NCI-H2029 (cell line): ENCODE data around the gene NELL2.

Experiments
- DNase-seq: peaks from one replicate; lab custom pipeline; 2025; lab: John Stamatoyannopoulos, UW

The NELL2 gene

GRCh38 chr12:44616402-44616801 is 259.7 kb downstream of the NELL2 start:
- no peak for DNase-seq

GRCh38 chr12:44611538-44611937 is 264.6 kb downstream of the NELL2 start:
- no peak for DNase-seq

- DNase-seq = no peak
Measured at GRCh38 chr12:44603701-44604100, 272.4 kb downstream of the NELL2 start.

- no peak for DNase-seq
Measured at GRCh38 chr12:44592626-44593025, 283.5 kb downstream of the NELL2 start.

- DNase-seq = no peak
Measured at GRCh38 chr12:44589697-44590096, 286.4 kb downstream of the NELL2 start.

- no peak for DNase-seq
Measured at GRCh38 chr12:44588651-44589050, 287.5 kb downstream of the NELL2 start.

- no peak for DNase-seq
Measured at GRCh38 chr12:44584625-44585024, 291.5 kb downstream of the NELL2 start.

- DNase-seq = no peak
Measured at GRCh38 chr12:44582521-44582920, 293.6 kb downstream of the NELL2 start.

GRCh38 chr12:44581642-44582242 is 294.4 kb downstream of the NELL2 start:
- no peak for DNase-seq

- DNase-seq = no peak
Measured at GRCh38 chr12:44574586-44574985, 301.5 kb downstream of the NELL2 start.

- DNase-seq = no peak
Measured at GRCh38 chr12:44573723-44574122, 302.4 kb downstream of the NELL2 start.

GRCh38 chr12:44571006-44571550 is 305.0 kb downstream of the NELL2 start:
- no peak for DNase-seq

- DNase-seq = no peak
Measured at GRCh38 chr12:44570036-44570583, 306.0 kb downstream of the NELL2 start.

GRCh38 chr12:44565163-44565562 is 311.0 kb downstream of the NELL2 start:
- DNase-seq = no peak

- DNase-seq = no peak
Measured at GRCh38 chr12:44563486-44563885, 312.6 kb downstream of the NELL2 start.

GRCh38 chr12:44558340-44559100 is 317.6 kb downstream of the NELL2 start:
- DNase-seq = no peak

GRCh38 chr12:44555454-44555853 is 320.7 kb downstream of the NELL2 start:
- DNase-seq = no peak

GRCh38 chr12:44551631-44552030 is 324.5 kb downstream of the NELL2 start:
- no peak for DNase-seq

GRCh38 chr12:44550377-44550776 is 325.7 kb downstream of the NELL2 start:
- DNase-seq = no peak

GRCh38 chr12:44546060-44546459 is 330.1 kb downstream of the NELL2 start:
- no peak for DNase-seq

GRCh38 chr12:44544018-44544417 is 332.1 kb downstream of the NELL2 start:
- DNase-seq = no peak

- DNase-seq = no peak
Measured at GRCh38 chr12:44542716-44543115, 333.4 kb downstream of the NELL2 start.

- DNase-seq = no peak
Measured at GRCh38 chr12:44537354-44537753, 338.8 kb downstream of the NELL2 start.
